GM10847 (cell line): ENCODE data around the gene HDAC11.

Experiments
- POLR2A ChIP-seq: IDR thresholded peaks from 2 replicates; pipeline ENCODE4 v1.6.1; 2011; ENCODE audit not compliant: insufficient read length; ENCODE audit errors: extremely low read depth

Gene HDAC11

DNA sequence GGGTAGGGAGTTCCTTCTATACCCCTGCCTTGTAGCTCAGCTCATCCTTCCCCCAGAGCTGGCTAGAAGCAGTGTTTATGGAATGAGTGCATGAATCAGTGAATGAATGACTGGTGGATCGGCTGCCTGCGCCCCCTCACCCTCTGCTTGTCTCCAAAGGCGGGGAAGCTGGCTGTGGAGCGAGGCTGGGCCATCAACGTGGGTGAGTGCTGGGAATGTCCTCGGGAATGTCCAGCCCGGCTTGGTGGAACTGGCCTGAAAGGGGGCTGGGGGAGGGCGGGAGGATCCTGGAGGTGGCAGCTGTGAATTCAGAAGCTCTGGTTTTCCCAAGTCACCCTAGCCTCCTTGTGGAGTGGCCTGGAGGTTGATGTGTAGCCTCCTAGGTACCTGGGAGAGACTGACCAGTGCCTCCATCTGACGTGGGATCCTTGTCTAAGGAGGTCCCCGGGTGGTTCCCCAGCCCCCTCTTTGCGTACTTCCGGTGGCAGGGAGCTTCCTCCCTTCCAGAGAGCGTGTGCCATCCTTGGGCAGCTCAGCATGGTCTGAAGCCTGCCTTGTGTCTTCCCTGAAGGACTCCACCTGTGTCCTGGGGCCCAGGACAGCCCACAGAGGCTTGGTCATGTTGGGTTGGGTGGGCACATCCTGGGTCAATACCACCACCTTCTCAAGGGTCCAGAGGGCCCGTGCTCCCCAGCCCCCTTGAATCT lies 18.4 kb downstream of the HDAC11 start:
- TF ChIP-seq POLR2A, result no peak

DNA sequence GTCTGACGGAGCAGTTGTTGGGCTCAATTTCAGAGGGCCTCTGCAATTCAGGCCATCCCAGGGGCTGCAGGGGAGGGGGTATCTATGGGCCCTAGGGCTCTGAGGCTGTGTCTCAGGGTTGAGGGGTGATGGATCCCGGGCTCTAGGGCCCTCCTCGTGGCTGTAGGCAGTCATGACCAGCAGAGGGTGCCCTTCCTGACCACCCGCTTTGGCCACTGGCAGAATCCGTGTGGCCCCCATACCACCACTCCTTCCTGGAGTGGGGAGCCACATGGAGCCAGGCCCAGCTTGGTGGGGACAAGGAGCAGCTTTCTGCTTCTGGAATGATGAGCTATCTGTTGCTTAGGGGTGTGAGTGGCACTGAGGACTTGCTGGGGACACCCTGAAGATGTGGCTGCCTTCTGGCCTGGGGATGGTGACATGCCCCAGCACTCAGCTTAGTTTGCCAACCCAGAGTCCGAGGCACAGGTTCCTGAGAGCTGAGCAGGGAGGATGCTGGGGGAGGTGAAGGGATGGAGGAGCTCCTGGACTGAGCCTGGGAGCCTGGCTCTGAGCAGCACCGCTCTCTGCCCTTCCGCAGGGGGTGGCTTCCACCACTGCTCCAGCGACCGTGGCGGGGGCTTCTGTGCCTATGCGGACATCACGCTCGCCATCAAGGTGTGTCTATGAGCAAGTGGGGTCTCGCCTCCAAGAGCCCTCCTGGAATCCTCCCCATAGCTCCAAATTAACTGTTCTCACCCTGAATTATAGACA lies 20.2 kb downstream of the HDAC11 start:
- TF ChIP-seq POLR2A, result no peak

DNA sequence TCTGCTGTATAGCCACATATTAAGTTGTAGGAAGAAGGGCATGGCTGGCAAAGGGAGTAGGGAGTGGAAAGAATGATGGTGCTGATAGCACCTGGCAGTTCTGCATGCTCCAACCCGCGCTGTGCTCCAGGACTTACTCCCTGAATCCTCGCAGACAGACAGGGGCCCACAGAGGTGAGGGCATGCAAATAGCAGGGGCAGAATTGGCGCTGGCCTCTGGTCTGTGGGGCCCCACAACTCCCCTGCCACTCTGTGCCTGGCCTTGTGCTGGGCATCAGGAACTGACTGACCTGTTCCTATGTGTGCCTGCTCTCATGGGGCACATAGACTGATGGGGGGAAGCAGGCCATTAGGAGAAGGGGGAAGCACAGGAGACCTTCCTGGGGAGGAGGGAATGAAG lies 20.9 kb downstream of the HDAC11 start:
- no peak for TF ChIP-seq POLR2A

DNA sequence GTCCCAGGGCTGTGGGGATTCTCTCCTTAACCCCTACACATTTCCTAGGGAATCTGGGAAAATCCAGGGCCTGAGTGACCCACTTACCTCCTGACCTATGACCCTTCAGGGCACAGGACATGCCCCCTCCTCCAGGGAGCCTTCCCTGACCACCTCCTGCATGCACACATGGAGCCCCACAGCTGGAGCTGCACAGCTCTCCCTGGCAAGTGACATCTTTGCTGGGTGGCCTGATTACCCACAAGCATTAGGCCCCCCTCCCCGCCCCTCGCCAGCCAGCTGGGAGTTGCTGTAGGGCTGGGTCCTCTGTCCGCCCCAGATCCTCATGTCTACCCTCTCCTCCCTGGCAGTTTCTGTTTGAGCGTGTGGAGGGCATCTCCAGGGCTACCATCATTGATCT lies 21.4 kb downstream of the HDAC11 start:
- TF ChIP-seq POLR2A, result no peak

DNA sequence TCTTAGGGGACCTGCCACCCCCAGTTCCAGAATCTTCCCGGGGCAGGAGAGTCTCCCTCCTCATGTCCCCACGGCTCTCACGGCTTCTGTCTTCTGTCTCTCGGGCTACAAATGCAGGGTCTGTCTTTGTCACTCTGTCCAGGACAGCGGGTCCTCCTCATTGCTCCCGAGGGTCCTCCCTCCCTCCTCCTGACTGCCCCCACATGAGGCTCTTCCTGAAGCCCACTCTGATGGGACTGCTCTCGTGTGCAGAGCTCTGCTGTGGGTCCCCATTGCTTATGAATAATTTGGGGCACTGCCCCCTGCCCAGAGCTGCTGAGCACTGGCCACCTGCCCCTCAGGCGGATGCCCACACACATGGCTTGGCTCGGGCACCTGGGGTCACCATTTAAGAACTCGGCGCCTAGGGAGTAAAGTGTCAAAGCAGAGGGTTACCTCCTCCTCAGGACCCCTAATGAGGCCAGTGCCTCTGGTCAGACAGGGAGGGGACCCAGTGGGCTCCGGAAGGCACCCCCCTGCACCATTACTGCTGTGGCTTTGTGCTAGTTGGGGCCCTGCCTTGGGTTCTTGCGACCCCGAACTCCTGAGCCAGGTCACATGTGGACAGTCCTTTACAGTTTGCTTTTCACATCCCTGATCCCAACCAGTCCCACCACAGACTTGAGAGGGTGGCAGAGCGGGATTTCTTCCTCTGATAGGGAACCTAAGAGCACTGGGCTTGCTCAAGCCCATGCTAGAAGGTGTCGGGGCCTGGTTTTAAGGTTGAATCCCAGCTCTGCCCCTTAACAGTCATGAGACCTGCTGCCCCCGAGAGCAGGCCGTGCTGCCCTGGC lies 22.1 kb downstream of the HDAC11 start:
- TF ChIP-seq POLR2A, result no peak

DNA sequence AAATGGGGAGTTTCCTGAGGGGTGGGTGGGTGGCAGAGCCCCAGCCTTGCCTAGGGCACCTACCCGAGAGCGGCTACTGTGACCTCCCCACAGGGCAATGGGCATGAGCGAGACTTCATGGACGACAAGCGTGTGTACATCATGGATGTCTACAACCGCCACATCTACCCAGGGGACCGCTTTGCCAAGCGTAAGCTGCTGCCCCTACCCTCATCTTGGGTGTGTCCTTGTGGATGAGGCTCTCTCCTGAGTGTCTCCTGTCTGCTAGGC lies 22.6 kb downstream of the HDAC11 start:
- TF ChIP-seq POLR2A, result no peak

DNA sequence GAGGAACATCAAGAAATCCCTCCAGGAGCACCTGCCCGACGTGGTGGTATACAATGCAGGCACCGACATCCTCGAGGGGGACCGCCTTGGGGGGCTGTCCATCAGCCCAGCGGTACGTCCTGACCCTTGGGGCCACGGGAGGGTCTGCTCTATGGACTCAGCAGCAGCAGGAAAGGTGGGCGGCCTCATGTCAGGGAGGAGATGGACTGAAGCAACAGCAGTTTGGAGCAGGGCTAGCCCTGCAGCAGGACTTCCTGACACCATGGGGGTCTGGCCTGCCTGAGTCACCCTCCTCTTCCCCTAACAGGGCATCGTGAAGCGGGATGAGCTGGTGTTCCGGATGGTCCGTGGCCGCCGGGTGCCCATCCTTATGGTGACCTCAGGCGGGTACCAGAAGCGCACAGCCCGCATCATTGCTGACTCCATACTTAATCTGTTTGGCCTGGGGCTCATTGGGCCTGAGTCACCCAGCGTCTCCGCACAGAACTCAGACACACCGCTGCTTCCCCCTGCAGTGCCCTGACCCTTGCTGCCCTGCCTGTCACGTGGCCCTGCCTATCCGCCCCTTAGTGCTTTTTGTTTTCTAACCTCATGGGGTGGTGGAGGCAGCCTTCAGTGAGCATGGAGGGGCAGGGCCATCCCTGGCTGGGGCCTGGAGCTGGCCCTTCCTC lies 24.2 kb downstream of the HDAC11 start:
- TF ChIP-seq POLR2A, result no peak

DNA sequence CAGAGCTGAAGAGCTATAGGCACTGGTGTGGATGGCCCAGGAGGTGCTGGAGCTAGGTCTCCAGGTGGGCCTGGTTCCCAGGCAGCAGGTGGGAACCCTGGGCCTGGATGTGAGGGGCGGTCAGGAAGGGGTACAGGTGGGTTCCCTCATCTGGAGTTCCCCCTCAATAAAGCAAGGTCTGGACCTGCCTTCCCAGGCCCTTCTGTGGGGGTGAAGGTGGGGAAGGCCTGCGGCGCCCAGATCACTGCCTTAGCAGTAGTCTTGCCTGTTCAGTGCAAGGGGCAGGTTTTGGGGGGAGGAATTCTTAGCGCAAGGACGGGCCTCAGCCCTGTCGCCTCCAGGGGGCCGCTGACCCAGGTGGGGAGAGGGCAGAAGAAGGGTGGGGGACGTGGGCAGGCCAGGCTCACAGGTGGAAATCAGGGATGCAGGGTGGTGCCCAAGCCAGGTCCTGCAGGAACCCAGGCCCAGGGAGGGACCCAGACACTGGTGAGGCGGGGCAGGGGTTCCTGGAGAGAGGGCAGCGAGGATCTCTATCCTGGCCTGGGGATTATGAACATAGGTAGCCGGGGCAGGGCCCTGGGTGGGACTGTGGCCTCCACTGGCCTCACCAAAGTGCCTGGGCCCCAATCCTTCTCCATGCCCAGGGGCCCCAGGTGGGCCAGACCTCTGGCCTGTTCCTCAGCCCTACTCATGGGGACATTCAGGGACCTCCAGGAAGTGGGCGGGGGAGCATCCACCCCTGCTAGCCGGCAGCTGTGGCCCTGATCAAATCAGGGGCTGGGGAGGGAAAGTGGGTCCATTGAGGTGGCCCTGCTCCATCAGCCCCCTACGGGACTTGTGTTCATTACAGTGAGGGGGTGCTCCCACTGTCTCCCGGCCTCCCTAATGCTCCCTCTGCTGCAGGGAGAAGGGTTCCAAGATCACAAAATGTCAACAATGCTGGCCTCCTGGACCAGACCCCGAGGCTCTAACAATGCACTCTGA lies 25.3 kb downstream of the HDAC11 start:
- TF ChIP-seq POLR2A, result no peak

DNA sequence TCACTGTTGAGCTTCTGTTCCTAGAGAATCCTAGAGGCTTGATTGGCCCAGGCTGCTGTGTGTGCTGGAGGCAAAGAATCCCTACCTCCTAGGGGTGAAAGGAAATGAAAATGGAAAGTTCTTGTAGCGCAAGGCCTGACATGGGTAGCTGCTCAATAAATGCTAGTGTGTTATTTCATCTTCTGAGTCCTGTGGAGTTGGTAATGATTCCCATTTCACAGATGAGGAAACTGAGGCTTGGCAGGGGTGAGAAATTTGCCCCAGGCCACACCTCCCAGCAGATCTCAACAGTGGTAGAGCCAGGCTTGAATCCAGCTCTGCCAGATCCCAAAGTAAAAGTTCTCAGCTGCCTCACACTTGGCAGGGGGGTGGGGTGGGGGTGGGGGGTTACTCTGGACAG lies 26.1 kb downstream of the HDAC11 start:
- TF ChIP-seq POLR2A, result no peak

DNA sequence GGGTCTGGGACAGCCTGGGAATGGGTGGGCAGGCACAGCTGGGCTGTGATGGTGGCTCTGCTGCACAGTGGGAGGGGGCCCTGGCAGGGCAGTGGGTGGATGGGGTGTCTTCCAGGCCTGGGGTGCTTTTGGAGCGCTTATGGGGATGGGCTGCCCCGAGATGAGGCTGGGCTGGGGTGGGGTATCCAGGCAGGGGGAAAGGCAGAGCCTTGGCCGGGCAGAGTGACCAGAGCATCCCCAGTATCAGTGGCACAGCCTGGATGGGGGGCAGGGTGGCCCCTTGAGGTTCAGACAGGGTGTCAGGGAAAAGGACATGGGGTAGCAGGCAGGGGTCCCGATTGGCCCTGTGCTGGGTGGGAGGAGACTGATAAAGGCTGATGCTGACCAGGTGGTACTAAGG lies 26.6 kb downstream of the HDAC11 start:
- no peak for TF ChIP-seq POLR2A

DNA sequence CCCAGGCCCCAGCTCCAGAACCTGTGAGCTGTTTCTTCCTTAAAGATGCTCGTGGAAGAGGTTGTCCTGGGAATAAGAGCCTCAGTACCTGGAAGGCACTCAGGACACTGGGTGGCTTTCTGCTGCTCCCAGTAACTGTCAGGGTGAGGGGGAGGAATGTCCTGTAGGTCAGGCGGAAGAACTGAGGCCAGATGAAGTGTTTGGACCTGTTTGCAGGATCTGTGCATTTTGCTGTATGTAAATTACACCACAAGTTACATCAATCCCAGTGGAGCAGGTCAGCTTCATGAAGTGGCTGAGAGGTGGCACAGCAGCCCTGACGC lies 27.1 kb downstream of the HDAC11 start:
- TF ChIP-seq POLR2A, result no peak

DNA sequence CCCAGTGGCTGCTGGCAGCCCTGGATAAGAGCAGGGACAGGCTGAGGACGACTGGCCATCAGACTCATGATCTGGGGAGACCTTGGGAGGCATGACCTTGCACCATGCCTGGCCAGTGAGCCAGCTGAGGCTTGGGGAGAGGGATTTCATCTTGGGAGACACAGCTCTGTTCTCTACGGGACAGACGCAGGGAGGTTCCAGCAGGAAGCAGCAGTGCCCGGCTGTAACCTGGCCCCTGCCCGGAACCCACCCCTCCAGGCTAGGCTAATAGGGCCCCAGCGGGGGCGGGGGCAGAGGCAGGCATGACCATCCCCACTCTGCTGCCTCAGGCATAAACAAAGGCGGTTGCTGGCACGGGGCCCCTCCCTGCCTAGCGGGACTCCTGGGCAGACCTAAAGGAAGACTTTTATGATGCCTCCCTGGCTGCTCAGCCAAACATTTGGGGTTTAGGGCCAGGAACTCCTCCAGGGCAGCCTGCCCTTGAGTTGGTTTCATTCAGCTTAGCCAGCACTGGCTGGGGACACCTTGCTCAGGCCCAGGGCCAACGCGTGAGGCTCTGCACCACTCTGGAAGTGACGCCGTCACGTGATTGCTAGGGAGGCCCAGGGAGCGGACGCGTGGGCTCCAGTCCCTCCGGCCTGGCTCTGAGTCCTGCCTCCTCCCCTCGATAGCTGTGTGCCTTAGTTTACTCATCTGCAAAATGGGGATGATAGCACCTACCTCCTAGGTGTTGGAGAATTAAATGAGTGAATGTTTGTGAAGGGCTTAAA lies 27.6 kb downstream of the HDAC11 start:
- no peak for TF ChIP-seq POLR2A

DNA sequence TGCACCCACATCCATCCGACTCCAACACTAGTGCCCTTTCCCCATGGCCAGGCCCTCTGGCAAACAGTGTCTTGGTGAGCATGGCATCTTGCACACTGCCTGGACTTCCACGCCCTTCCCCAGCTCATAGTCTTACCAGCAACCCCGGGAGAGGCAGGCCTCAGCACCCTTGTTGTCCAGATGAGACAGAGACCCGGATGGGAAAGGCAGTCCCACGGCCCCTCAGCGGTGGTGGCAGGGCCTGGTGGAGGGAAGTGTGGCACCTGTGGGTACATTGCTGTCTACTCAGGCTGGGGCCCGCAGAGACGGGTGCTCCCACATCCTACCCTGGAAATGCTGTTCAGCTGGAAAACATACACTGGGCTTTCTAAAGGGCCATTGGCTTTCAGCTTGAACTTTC lies 28.4 kb downstream of the HDAC11 start:
- no peak for TF ChIP-seq POLR2A
